ENCODE results near the gene FOXC2.

FOXC2 gene

DNA sequence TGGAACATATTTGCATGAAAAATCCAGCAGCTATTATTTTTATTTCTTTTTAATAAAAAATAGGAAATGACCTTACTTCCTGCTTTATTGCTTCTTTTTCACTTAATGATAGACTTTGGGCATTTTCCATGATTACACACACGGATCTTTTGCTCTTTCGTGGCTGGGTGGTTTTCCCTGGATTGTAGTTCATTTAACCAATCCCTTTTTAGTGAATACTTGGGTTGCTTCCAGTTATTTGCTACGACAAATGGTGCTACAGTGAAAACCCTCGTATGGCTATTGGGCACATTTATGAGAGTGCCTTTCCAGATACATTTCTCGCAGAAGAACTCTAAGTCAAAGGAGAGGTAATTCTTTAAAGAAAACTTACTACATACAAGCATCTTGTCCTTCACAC is 50.3 kb downstream of the FOXC2 start:
- TF ChIP-seq, protein P1, sequence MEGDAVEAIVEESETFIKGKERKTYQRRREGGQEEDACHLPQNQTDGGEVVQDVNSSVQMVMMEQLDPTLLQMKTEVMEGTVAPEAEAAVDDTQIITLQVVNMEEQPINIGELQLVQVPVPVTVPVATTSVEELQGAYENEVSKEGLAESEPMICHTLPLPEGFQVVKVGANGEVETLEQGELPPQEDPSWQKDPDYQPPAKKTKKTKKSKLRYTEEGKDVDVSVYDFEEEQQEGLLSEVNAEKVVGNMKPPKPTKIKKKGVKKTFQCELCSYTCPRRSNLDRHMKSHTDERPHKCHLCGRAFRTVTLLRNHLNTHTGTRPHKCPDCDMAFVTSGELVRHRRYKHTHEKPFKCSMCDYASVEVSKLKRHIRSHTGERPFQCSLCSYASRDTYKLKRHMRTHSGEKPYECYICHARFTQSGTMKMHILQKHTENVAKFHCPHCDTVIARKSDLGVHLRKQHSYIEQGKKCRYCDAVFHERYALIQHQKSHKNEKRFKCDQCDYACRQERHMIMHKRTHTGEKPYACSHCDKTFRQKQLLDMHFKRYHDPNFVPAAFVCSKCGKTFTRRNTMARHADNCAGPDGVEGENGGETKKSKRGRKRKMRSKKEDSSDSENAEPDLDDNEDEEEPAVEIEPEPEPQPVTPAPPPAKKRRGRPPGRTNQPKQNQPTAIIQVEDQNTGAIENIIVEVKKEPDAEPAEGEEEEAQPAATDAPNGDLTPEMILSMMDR (IDR thresholded peaks at IDR 0.05): no peak
- peak overlapping the region in 1 of 2 donors; percentile 43 for H3K27ac ChIP-seq
- H3K4me3 ChIP-seq: no peak overlapping the region
- DNase-seq (ENCODE audit: low spot score): no peak

DNA sequence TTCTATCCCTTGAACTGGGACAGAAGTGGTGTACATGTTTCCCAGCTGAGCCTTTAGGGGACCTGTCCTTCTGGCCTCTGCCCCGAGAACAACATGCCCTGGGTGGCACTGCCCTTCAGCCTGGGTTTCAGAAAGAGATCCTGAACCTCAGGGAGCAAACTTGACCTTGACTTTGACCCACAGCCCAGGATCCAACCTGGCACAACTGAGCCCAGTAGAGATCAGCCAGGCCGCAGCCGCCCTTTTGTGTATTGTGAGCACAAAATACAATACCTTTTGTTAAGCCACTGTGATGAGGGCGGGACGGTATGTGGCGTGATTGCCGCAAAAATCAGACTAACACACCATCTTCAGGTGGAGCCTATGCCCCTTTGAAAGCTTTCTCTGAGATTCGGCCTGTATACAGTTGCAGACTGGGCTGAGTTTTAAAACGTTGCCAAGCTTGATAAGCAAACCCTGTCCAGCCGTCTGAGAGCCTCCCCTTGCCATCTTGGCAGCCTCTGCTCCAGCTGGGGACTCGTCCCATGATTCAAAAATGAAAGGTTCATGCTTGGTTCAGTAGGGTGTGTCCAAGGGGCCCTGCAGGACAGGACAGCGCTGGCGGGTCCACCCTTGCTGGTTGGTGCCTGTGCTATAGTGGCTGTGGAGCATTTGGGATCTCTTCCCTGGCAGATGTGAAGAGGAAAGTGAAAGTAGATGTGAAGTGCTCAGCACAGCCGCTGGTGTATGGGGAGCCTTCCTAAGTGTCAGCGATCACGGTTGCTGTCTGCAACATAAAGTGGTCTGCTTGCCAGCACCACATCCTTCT is 52.0 kb downstream of the FOXC2 start:
- Histone ChIP-seq H3K4me3 (peak overlapping the region; percentile 64), H3K27ac (peak overlapping the region; percentile 66 to 76)
- TF ChIP-seq, protein P1 (IDR thresholded peaks at IDR 0.05): no peak
- DNase-seq (ENCODE audit: low spot score): no peak
